CD4-positive, alpha-beta T cell treated with Interleukin-1 beta for 1 hour (primary cell): ENCODE results near the gene AGAP4.
"Not testable (repeated sequence)": the region's sequence is repeated elsewhere in the genome, so short reads cannot be mapped to it uniquely, and the experiment has no call there.

Experiments
- DNase-seq, 2 donors: peaks; one replicate each; pipeline ENCODE4 v3.0.0-alpha.2; 2020 to 2022

Gene AGAP4

DNA sequence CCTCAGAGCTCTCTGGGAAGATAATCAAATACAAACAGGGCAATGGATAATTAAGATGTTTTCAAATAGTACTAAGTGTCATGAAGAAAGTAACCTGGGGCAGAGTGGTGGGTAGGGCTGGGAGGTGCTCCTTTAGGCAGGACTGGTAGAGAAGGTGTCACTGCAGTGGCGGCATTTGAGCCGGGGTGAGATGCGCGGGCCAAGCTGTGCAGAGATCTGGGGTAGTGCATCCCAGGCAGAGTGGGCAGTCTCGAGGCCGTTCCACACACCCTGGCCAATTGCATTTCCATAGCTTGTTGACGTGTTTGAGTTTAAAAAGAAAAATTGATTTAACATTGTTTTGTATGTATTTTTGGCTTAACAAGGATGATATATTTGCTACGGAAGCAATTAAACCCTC lies 57.3 kb downstream of the AGAP4 start:
- not testable (repeated sequence) for DNase-seq

- DNase-seq: not testable (repeated sequence)
Observed at GRCh38 chr10:45787212-45787741, 60.0 kb downstream of the AGAP4 start.

DNA sequence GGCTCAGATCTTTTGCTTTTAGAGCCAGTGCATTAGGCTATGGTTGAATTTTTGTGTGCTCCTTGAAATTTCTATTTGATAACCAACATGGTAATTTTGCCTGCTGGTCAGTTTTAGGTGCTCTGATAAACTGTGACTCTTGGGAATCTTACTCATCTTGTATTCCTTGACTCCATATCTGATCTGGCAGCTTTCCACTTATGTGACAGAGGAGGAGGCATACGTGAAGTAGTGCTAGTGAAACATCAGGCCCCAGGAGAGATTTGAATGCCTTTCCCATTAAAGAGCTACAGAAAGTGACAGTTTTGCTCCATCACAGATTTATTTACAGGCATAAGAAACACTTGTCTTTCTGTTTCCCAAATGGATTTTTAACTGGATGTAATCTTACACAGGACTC lies 61.1 kb downstream of the AGAP4 start:
- DNase-seq: not testable (repeated sequence)
